A549 (cell line): Measurements from ENCODE around the gene TBC1D4. TPM values are rescaled to one million over a fixed set of nuclear protein-coding genes. Genes with fewer than 3 reads are reported as not detected.

Experiments
- ATAC-seq, 2 experiments: fragments of 200-7000 bp in 1 of 2; fragments of >200 bp in 1 of 2; cut with Nextera tagmentation in 1 of 2; cut with Tn5 transposase in 1 of 2; 3 replicates each; pipeline versions ENCODE4 v1.8.0 to v1.9.1; 2018 to 2020; ENCODE audit warnings: mild to moderate bottlenecking in 1 of 2, moderate library complexity in 1 of 2
- CTCF ChIA-PET: fragments of 300-600 bp; sonication (Branson Sonifier 250); formaldehyde crosslinking; extraction: SDS; loops from one replicate; lab custom pipeline; 2021; ENCODE audit warnings: antibody characterized with exemption, inconsistent platforms; lab: Yijun Ruan, JAX
- POLR2A ChIA-PET: fragments of 350-600 bp; formaldehyde crosslinking; extraction: SDS; loops from one replicate; lab custom pipeline; 2021; ENCODE audit warnings: antibody characterized with exemption, inconsistent platforms; lab: Yijun Ruan, JAX
- DNase-seq, 2 experiments: peaks; one replicate each; pipeline versions ENCODE4 v3.0.0 to v3.0.0-alpha.2; 2011 to 2016; ENCODE audit warnings: low read depth in 1 of 2, low spot score in 1 of 2
- FAIRE-seq: peaks from 2 replicates; lab custom pipeline; 2011; peaks lifted over from hg19 to GRCh38; lab: Jason Lieb, UNC
- H3K27ac ChIP-seq, 2 experiments: fragments of >200 bp; sonication (Bioruptor Twin); formaldehyde crosslinking; 3 replicates each; pipeline ENCODE4 v1.5.1; 2016 to 2017
- H3K4me1 ChIP-seq: fragments of >200 bp; sonication (Bioruptor Twin); formaldehyde crosslinking; 3 replicates; pipeline ENCODE4 v1.6.1; 2016
- H3K4me2 ChIP-seq: fragments of >200 bp; sonication (Bioruptor Twin); formaldehyde crosslinking; 3 replicates; pipeline ENCODE4 v1.6.1; 2016
- H3K4me3 ChIP-seq: fragments of >200 bp; sonication (Bioruptor Twin); formaldehyde crosslinking; 3 replicates; pipeline ENCODE4 v1.5.1; 2016
- H3K9me3 ChIP-seq: fragments of >200 bp; sonication (Bioruptor Twin); formaldehyde crosslinking; 3 replicates; pipeline ENCODE4 v1.6.1; 2016
- ATOH8 ChIP-seq: fragments of 250-450 bp; sonication (Bioruptor Pico); IDR thresholded peaks from 2 replicates; pipeline ENCODE4 v1.5.0; 2020; ENCODE audit warnings: low read depth, mild to moderate bottlenecking, moderate library complexity
- CBX2 ChIP-seq: fragments of 200-600 bp; sonication (generic); IDR thresholded peaks from 2 replicates; pipeline ENCODE4 v1.6.1; 2016; ENCODE audit warnings: low read depth, mild to moderate bottlenecking, borderline replicate concordance
- CEBPB ChIP-seq, 2 experiments: fragments of >200 bp in 1 of 2; sonication (Bioruptor Twin) in 1 of 2; formaldehyde crosslinking in 1 of 2; IDR thresholded peaks; 2 replicates each; pipeline ENCODE4 v1.6.1; 2012 to 2016
- EP300 ChIP-seq, 2 experiments: fragments of >200 bp; sonication (Bioruptor Twin); formaldehyde crosslinking; IDR thresholded peaks; 2 replicates in 1 of 2; 3 replicates in 1 of 2; pipeline ENCODE4 v1.6.1; 2016 to 2017
- FOSB ChIP-seq: fragments of 250-450 bp; sonication (Bioruptor Pico); IDR thresholded peaks from 2 replicates; pipeline ENCODE4 v1.5.0; 2020; ENCODE audit warnings: mild to moderate bottlenecking, moderate library complexity
- HES2 ChIP-seq: fragments of >200 bp; sonication (Bioruptor Twin); formaldehyde crosslinking; IDR thresholded peaks from 2 replicates; pipeline ENCODE4 v1.6.1; 2016
- MAFK ChIP-seq: fragments of 450-650 bp; IDR thresholded peaks from 2 replicates; pipeline ENCODE4 v1.6.1; 2014; ENCODE audit not compliant: partially characterized antibody
- MAZ ChIP-seq: fragments of 150-350 bp; IDR thresholded peaks from 2 replicates; pipeline ENCODE4 v1.6.1; 2014; ENCODE audit warnings: antibody characterized with exemption, low read depth, low read length, borderline replicate concordance
- NFE2L2 ChIP-seq: fragments of 150-350 bp; conservative IDR thresholded peaks from 2 replicates; pipeline ENCODE4 v1.6.1; 2014; ENCODE audit warnings: low read length
- NPAS2 ChIP-seq: fragments of 250-450 bp; sonication (Bioruptor Pico); IDR thresholded peaks from 2 replicates; pipeline ENCODE4 v1.8.0; 2022; ENCODE audit warnings: mild to moderate bottlenecking, moderate library complexity, borderline replicate concordance
- PHF8 ChIP-seq: fragments of 200-600 bp; sonication (generic); IDR thresholded peaks from 2 replicates; pipeline ENCODE4 v1.6.1; 2016; ENCODE audit warnings: low read depth, mild to moderate bottlenecking, antibody characterized with exemption, moderate library complexity, borderline replicate concordance
- REST ChIP-seq: fragments of 200-600 bp; sonication (generic); IDR thresholded peaks from 2 replicates; pipeline ENCODE4 v1.6.1; 2016; ENCODE audit warnings: antibody characterized with exemption, mild to moderate bottlenecking, moderate library complexity
- RFX5 ChIP-seq: fragments of 450-650 bp; IDR thresholded peaks from 2 replicates; pipeline ENCODE4 v1.7.1; 2014; ENCODE audit warnings: antibody characterized with exemption, mild to moderate bottlenecking, moderate library complexity
- RNF2 ChIP-seq: fragments of 200-600 bp; sonication (generic); IDR thresholded peaks from 2 replicates; pipeline ENCODE4 v1.6.1; 2016; ENCODE audit warnings: low read depth, mild to moderate bottlenecking, antibody characterized with exemption, moderate library complexity, borderline replicate concordance
- SMC3 ChIP-seq: fragments of >200 bp; sonication (Bioruptor Twin); formaldehyde crosslinking; IDR thresholded peaks from 3 replicates; pipeline ENCODE4 v1.6.1; 2018; ENCODE audit warnings: inconsistent platforms
- TP53 ChIP-seq: fragments of 250-450 bp; sonication (Bioruptor Pico); IDR thresholded peaks from 2 replicates; pipeline ENCODE4 v1.5.0; 2021; ENCODE audit warnings: mild to moderate bottlenecking, moderate library complexity
- ZFP36 ChIP-seq: fragments of 450-650 bp; IDR thresholded peaks from 2 replicates; pipeline ENCODE4 v1.6.1; 2014; ENCODE audit warnings: borderline replicate concordance; ENCODE audit not compliant: partially characterized antibody
- ZNF302 ChIP-seq: fragments of 250-450 bp; sonication (Bioruptor Pico); IDR thresholded peaks from 2 replicates; pipeline ENCODE4 v1.9.0; 2021; ENCODE audit warnings: inconsistent platforms, mild to moderate bottlenecking, moderate library complexity
- WGBS: methylation state at CpG from one replicate; pipeline ENCODE4 v1.1.6; 2017; ENCODE audit errors: missing lambda C conversion rate; 5-methylcytosine and 5-hydroxymethylcytosine counted together
- polyA plus RNA-seq, 4 experiments: library from polyadenylated mRNA; depleted of rRNA in 3 of 4; stranded (reverse); fragments of >200 nt; fragmentation: RNase III in 1 of 4; extraction: RNeasy Plus Mini Kit Qiagen cat#74134 plus additional on column Dnase treatment in 1 of 4; gene quantifications; 2 replicates in 3 of 4; 3 replicates in 1 of 4; pipeline ENCODE4 v1.2.3, GENCODE V29; 2011 to 2017

The TBC1D4 gene
- polyA plus RNA-seq, 2 of the 4 experiments (the other 2 are of a cell fraction), result 9.5 to 12.5 TPM

GRCh38 chr13:75407473-75407872 lies 74.5 kb downstream of the TBC1D4 start:
- no peak overlapping the region for H3K27ac ChIP-seq
- ChIA-PET POLR2A (no interaction called here), CTCF (no interaction called here)
- FAIRE-seq (no peak), DNase-seq (no peak), ATAC-seq (no peak)
- no peak overlapping the region for H3K4me2 ChIP-seq
- no peaks in the 10 kb centered on the region for H3K9me3 ChIP-seq
- TF ChIP-seq HES2, result no peak
- TF ChIP-seq NFE2L2, result no peak
- TF ChIP-seq RNF2, result no peak
- no peak for TF ChIP-seq MAZ
- TF ChIP-seq REST, result no peak
- no peak overlapping the region for H3K4me3 ChIP-seq
- WGBS, result 89% methylated on average over 4 of the region's 4 CpGs
- H3K4me1 ChIP-seq, result peaks cover 5% of the 10 kb centered on the region; the same call in 1 of the 3 replicates

- TF ChIP-seq MAFK (no peak), EP300 (IDR thresholded peaks at IDR 0.05) (no peak), NPAS2 (CRISPR knock-in tag) (no peak), TP53 (CRISPR knock-in tag) (no peak), ZFP36 (no peak), PHF8 (no peak), CEBPB (IDR thresholded peaks at IDR 0.05) (no peak), FOSB (CRISPR knock-in tag) (no peak), RFX5 (no peak), SMC3 (no peak), ZNF302 (no peak), CBX2 (no peak)
- H3K4me2 ChIP-seq, result no peak overlapping the region
- ChIA-PET POLR2A (no interaction called here), CTCF (no interaction called here)
- no peak overlapping the region for H3K4me3 ChIP-seq
- 0 out of 3 replicates have a peak, but pooled peaks cover under 1% of the 10 kb centered on the region for H3K4me1 ChIP-seq
- no peaks in the 10 kb centered on the region for H3K9me3 ChIP-seq
- ATAC-seq (no peak), DNase-seq (no peak), FAIRE-seq (no peak)
- 80% methylated on average over 9 of the region's 9 CpGs for whole genome bisulfite sequencing
- no peak overlapping the region for H3K27ac ChIP-seq
These were observed 75.8 kb downstream of the TBC1D4 start for GRCh38 chr13:75405976-75406703.

GRCh38 chr13:75404726-75405125 lies 77.2 kb downstream of the TBC1D4 start:
- DNase-seq (no peak), ATAC-seq (no peak), FAIRE-seq (no peak)
- Histone ChIP-seq H3K4me3 (no peak overlapping the region), H3K27ac (no peak overlapping the region), H3K4me1 (0 out of 3 replicates have a peak, but pooled peaks cover 3% of the 10 kb centered on the region), H3K4me2 (no peak overlapping the region), H3K9me3 (0 out of 3 replicates have a peak, but pooled peaks cover 3% of the 10 kb centered on the region)
- CTCF ChIA-PET, result no interaction called here
- no peak for TF ChIP-seq ATOH8
- TF ChIP-seq SMC3, result no peak
- POLR2A ChIA-PET, result no interaction called here
- no CpG with 5 or more reads among the region's 1 CpG for WGBS
